ENCODE data around the gene WBP11. TPM values are rescaled to one million over a fixed set of nuclear protein-coding genes. Genes with fewer than 3 reads are reported as not detected.
"Not testable (repeated sequence)": the region's sequence is repeated elsewhere in the genome, so short reads cannot be mapped to it uniquely, and the experiment has no call there.

Gene WBP11
- total RNA-seq, 1 donor from 2014 or later = 6.7 TPM

DNA sequence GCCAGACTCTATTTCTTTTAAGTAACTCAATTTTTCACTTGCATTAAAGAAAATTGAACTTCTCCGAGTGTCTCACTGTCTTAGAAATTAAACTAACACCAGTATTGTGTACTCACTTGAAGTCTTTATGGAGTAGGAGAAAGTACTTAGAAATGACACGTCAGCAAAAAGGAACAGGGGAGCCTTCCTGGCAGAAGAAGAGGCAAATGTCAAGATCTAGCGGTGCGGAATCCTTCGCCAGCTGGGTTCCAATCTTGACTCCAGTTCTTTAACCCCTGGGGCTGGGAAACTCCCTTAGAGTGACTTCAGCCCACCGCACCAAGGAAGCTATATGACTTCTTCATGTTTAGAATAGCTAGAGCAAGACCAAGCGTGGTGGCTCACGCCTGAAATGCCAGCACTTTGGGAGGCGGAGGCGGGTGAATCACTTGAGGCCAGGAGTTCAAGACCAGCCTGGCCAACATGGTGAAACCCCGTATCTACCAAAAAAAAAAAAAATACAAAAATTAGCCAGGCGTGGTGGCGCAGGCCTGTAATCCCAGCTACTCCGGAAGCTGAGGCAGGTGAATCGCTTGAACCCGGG is 34.4 kb downstream of the WBP11 start:
- peaks cover 0 to 10% of the 10 kb centered on the region in 2 donors for H3K9me3 ChIP-seq
- H3K4me1 ChIP-seq = peaks cover 0 to 7% of the 10 kb centered on the region in 2 donors
- no peaks in the 10 kb centered on the region for H3K27me3 ChIP-seq
- peaks cover 0 to 8% of the 10 kb centered on the region in 2 donors for H3K36me3 ChIP-seq
- TF ChIP-seq, protein P1, sequence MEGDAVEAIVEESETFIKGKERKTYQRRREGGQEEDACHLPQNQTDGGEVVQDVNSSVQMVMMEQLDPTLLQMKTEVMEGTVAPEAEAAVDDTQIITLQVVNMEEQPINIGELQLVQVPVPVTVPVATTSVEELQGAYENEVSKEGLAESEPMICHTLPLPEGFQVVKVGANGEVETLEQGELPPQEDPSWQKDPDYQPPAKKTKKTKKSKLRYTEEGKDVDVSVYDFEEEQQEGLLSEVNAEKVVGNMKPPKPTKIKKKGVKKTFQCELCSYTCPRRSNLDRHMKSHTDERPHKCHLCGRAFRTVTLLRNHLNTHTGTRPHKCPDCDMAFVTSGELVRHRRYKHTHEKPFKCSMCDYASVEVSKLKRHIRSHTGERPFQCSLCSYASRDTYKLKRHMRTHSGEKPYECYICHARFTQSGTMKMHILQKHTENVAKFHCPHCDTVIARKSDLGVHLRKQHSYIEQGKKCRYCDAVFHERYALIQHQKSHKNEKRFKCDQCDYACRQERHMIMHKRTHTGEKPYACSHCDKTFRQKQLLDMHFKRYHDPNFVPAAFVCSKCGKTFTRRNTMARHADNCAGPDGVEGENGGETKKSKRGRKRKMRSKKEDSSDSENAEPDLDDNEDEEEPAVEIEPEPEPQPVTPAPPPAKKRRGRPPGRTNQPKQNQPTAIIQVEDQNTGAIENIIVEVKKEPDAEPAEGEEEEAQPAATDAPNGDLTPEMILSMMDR (IDR thresholded peaks at IDR 0.05) = no peak
- intact Hi-C loops (cut with DNase I) = no loop called here
- peak overlapping the region; percentile 88 to 98 for H3K27ac ChIP-seq
- peak in 1 of 2 donors; percentile 66 for DNase-seq (ENCODE audit: low spot score in 2 of 2)
- peak overlapping the region; percentile 75 to 81 for H3K4me3 ChIP-seq

DNA sequence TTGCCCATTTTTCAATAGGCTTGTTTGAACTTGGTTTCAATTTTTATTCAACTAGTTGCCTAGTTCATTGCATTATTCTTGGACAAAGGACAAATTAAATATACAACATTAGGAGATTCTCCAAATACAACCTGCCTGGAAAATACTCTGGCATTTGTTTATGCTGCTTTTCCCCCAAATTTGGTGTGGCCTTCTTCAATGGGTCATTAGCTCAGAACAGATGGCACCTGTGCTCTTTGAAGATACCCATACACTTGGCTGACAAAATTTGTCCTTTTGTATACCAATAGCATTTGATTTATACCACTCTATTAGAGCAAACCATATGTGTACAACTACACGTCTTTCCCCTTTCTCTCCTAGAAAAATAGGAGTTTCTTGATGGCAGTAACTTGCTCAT is 35.7 kb downstream of the WBP11 start:
- TF ChIP-seq, protein P1 (IDR thresholded peaks at IDR 0.05) = no peak
- intact Hi-C loops (cut with DNase I) = no loop called here
- H3K9me3 ChIP-seq = peaks cover 0 to 10% of the 10 kb centered on the region in 2 donors
- H3K4me1 ChIP-seq = peaks cover 0 to 7% of the 10 kb centered on the region in 2 donors
- DNase-seq (ENCODE audit: low spot score in 2 of 2) = no peak
- peak overlapping the region in 1 of 2 donors; percentile 81 for H3K4me3 ChIP-seq
- H3K36me3 ChIP-seq = peaks cover 0 to 8% of the 10 kb centered on the region in 2 donors
- no peaks in the 10 kb centered on the region for H3K27me3 ChIP-seq
- H3K27ac ChIP-seq = peak overlapping the region; percentile 7 to 42

DNA sequence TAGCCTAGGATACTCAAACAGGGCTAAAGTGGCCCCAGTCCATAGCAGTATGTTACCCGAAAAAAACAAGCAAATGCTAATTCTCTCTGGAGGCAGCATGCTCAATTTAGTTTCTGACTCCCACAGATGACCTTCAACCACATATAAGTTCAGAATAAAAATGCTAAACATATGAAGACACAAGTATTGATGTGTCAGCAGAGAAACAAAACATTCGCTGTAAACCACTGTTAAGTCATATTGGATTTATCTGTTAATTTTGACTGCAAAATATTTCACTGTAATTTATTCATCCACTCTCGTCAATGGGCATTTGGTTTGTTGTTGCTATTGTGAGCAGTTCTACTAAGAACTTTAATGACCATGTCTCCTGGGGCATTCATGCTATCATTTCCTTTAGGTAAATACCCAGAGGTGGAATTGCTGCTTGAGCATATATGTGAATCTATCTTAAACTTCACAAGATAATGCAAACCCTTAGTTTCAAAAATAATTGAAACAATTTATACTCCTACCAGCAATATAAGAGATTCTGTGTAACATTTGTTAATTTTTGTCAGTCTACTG is 36.5 kb downstream of the WBP11 start:
- peaks cover 0 to 10% of the 10 kb centered on the region in 2 donors for H3K9me3 ChIP-seq
- peaks cover 0 to 12% of the 10 kb centered on the region in 2 donors for H3K36me3 ChIP-seq
- no peak for DNase-seq (ENCODE audit: low spot score in 2 of 2)
- no peaks in the 10 kb centered on the region for H3K27me3 ChIP-seq
- H3K27ac ChIP-seq = no peak overlapping the region
- no peak overlapping the region for H3K4me3 ChIP-seq
- TF ChIP-seq, protein P1 (IDR thresholded peaks at IDR 0.05) = no peak
- intact Hi-C loops (cut with DNase I) = no loop called here
- H3K4me1 ChIP-seq = peaks cover 0 to 2% of the 10 kb centered on the region in 2 donors

DNA sequence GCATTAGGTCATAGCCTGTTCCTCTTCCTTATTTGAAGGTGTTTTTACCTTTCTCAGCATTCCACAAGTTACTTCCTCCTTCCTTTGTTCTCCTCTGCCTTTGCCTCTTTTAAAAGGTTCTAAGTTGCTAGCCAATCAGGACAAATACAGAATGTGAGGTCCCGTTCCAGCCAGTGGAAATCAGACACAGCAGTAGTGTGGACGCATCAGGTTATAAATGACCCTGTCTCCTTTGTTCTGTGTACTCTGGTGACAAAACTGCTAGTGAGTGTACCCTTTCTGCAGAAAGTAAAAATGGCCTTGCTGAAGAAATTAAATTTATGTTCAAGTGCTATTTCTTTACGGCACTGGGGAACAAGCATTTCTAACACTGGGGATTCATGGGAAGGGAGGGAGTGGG is 37.3 kb downstream of the WBP11 start:
- H3K4me1 ChIP-seq; H3K27me3 ChIP-seq; DNase-seq (ENCODE audit: low spot score in 2 of 2); intact Hi-C loops (cut with DNase I); H3K4me3 ChIP-seq; H3K27ac ChIP-seq: not testable (repeated sequence)
- H3K36me3 ChIP-seq = peaks cover 0 to 12% of the 10 kb centered on the region in 2 donors
- peaks cover 0 to 10% of the 10 kb centered on the region in 2 donors for H3K9me3 ChIP-seq

DNA sequence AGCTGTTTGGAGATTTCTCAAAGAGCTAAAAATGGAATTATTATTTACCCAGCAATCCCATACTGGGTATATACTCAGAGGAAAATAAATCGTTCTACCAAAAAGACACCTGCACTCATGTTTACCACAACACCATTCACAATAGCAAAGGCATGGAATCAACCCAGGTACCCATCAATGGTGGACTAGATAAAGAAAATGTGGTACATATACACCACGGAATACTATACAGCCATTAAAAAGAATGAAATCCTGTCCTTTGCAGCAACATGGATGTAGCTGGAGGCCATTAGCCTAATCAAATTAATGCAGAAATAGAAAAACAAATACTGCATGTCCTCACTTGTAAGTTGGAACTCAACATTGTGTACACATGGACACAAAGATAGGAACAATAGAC is 37.9 kb downstream of the WBP11 start:
- no peak for DNase-seq (ENCODE audit: low spot score in 2 of 2)
- Histone ChIP-seq H3K27ac (no peak overlapping the region), H3K27me3 (no peaks in the 10 kb centered on the region), H3K9me3 (peaks cover 0 to 10% of the 10 kb centered on the region in 2 donors), H3K36me3 (peaks cover 0 to 16% of the 10 kb centered on the region in 2 donors), H3K4me1 (no peaks in the 10 kb centered on the region), H3K4me3 (no peak overlapping the region)
- intact Hi-C loops (cut with DNase I) = no loop called here
- TF ChIP-seq, protein P1 (IDR thresholded peaks at IDR 0.05) = no peak

DNA sequence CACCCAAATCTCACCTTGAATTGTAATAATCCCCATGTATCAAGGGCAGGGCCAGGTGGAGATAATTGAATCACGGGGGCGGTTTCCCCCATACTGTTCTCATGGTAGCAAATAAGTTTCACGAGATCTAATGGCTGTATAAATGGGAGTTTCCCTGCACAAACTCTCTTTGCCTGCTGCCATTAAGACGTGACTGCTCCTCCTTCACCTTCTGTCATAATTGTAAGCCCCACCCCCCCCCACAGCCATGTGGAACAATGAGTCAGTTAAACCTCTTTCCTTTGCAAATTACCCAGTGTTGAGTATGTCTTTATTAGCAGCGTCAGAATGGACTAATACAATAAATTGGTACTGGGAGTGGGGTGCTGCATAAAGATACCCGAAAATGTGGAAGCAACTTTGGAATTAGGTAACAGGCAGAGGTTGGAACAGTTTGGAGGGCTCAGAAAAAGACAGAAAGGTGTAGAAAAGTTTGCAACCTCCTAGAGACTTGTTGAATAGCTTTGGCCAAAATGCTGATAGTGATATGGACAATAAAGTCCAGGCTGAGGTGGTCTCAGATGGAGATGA is 43.5 kb downstream of the WBP11 start:
- H3K27me3 ChIP-seq; DNase-seq (ENCODE audit: low spot score in 2 of 2); intact Hi-C loops (cut with DNase I); H3K9me3 ChIP-seq; H3K4me1 ChIP-seq; H3K27ac ChIP-seq; H3K4me3 ChIP-seq: not testable (repeated sequence)
- H3K36me3 ChIP-seq = peaks cover 0 to 10% of the 10 kb centered on the region in 2 donors
